ENCODE data around the gene HOXD4. TPM values are rescaled to one million over a fixed set of nuclear protein-coding genes. Genes with fewer than 3 reads are reported as not detected.

The HOXD4 gene
- total and polyA plus RNA-seq, 10 of the 15 experiments (the other 5 are each of a cell fraction or from before 2014, with no cell fraction given) = 0.07 TPM; not detected in 9

DNA sequence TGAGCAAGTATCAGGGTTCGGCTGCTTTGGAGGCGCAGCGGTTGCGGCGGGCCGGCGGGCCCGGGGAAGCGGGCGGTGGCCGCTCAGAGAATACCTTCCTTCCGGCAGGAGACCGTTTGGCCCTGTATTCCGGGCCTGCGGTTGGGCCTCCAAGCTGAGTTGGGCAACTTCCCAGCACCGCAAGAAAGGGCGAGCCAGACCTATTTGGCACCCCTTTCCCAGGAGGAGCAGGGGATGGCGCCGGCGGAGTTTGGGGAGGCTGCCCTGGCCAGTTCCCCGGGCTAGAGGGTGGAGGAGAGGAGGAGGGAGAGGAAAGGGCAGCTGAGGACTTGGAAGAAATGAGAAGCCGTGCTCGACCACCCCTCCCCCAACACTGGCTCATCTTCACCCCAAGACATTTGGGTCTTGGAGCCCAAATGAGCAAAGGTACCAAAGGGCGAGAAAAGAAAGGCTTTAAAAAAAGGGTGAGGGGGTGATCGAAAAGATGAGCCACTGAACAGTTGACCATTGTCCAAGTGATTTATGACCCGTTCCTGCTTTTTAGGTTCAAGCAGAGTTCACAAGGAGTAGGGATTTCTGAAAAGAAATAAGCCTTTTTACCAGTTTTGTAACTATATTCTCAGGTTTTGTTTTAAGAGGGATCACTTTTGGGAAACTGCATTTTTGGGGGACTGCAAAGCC, 14.2 kb downstream of the HOXD4 start:
- BruUV-seq (replicated peaks) = no TSS peak
- peaks cover 2% of the 10 kb centered on the region; the same call in 2 of the 3 replicates for H3K9me3 ChIP-seq (replicated peaks; ENCODE audit: control insufficient read depth, insufficient read depth, low read length)
- ATAC-seq (no peak), DNase-seq (ENCODE audit: low read depth, low spot score) (no peak), FAIRE-seq (no peak)
- in situ Hi-C loops (cut with MboI) (no loop called here), intact Hi-C loops (cut with micrococcal nuclease; ENCODE audit: unreplicated experiment) (no loop called here)
- no peak overlapping the region for H3K4me2 ChIP-seq (ENCODE audit: control insufficient read depth, insufficient read depth)
- no peak overlapping the region for H3K9ac ChIP-seq (ENCODE audit: control insufficient read depth, insufficient read depth, low read length)
- 42% methylated on average over 22 of the region's 26 CpGs for WGBS (ENCODE audit: insufficient coverage, insufficient replicate concordance, low lambda C conversion rate, missing lambda C conversion rate)
- RAD21 ChIA-PET (ENCODE audit: unreplicated experiment) = no interaction called here
- H3K4me1 ChIP-seq (ENCODE audit: control insufficient read depth, insufficient read depth, low read length) = no peaks in the 10 kb centered on the region
- H3K4me3 ChIP-seq = no peak overlapping the region
- H3K36me3 ChIP-seq (ENCODE audit: control insufficient read depth in 2 of 2, insufficient read depth in 2 of 2, low read length in 1 of 2) = no peaks in the 10 kb centered on the region; a peak in 1 of 4 replicates
- H4K20me1 ChIP-seq (ENCODE audit: control insufficient read depth, insufficient read depth) = no peaks in the 10 kb centered on the region
- TF ChIP-seq EZH2 (IDR thresholded peaks at IDR 0.05; ENCODE audit: borderline replicate concordance, control insufficient read depth, low read depth, low read length) (no peak), SMARCA5 (IDR thresholded peaks at IDR 0.05) (no peak), MEF2A (IDR thresholded peaks at IDR 0.05; ENCODE audit: insufficient read depth, low read depth, low read length) (no peak), ETV6 (conservative IDR thresholded peaks at IDR 0.05 in 1 of 2, IDR thresholded peaks at IDR 0.05 in 1 of 2; ENCODE audit: borderline replicate concordance in 1 of 2, low read depth in 1 of 2) (no peak)
- TF ChIP-seq, protein P1, sequence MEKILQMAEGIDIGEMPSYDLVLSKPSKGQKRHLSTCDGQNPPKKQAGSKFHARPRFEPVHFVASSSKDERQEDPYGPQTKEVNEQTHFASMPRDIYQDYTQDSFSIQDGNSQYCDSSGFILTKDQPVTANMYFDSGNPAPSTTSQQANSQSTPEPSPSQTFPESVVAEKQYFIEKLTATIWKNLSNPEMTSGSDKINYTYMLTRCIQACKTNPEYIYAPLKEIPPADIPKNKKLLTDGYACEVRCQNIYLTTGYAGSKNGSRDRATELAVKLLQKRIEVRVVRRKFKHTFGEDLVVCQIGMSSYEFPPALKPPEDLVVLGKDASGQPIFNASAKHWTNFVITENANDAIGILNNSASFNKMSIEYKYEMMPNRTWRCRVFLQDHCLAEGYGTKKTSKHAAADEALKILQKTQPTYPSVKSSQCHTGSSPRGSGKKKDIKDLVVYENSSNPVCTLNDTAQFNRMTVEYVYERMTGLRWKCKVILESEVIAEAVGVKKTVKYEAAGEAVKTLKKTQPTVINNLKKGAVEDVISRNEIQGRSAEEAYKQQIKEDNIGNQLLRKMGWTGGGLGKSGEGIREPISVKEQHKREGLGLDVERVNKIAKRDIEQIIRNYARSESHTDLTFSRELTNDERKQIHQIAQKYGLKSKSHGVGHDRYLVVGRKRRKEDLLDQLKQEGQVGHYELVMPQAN (conservative IDR thresholded peaks at IDR 0.05) = no peak
- H3K27me3 ChIP-seq (replicated peaks in 1 of 2; ENCODE audit: control insufficient read depth in 2 of 2, insufficient read depth in 2 of 2, low read length in 1 of 2) = peaks cover 18 to 20% of the 10 kb centered on the region in 2 experiments
- CTCF ChIA-PET = interaction anchor here (0.6 kb wide), 1 partner anchor 865 kb away, joined by 4 read pairs; no protein-coding TSS in a partner anchor
- H2AFZ ChIP-seq (ENCODE audit: control insufficient read depth, low read depth, low read length) = no peak overlapping the region
- H3K79me2 ChIP-seq (ENCODE audit: control insufficient read depth, insufficient read depth, low read length) = no peaks in the 10 kb centered on the region
- SMC1A ChIA-PET (ENCODE audit: uncharacterized antibody, unreplicated experiment) = interaction anchor here (1.0 kb wide), 1 partner anchor 484 kb away, joined by 4 read pairs; no protein-coding TSS in a partner anchor
- POLR2A ChIA-PET = no interaction called here
- no peak overlapping the region for H3K27ac ChIP-seq (ENCODE audit: control insufficient read depth, insufficient read depth)
